ENCODE data around the gene FGB.

DNA sequence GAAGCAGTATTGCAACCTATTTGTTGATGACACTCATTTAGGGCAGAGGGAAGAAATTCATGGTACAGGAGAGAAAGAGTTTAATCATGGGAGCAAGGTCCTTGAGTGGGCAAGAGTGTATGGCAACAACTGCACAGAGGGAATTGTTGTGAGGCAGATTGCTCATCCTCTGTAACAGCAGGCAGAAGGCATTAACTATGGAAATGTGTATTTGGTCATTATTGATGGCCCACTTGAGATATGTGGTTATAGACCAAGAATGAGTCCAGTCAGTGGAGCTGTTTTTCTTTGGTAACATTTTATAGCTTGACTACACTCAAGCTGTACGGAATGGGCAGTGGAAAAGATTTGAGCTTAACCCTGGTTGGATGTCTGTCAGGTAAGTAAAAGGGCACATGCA lies 28.5 kb upstream of the FGB start:
- TF ChIP-seq, protein P1, sequence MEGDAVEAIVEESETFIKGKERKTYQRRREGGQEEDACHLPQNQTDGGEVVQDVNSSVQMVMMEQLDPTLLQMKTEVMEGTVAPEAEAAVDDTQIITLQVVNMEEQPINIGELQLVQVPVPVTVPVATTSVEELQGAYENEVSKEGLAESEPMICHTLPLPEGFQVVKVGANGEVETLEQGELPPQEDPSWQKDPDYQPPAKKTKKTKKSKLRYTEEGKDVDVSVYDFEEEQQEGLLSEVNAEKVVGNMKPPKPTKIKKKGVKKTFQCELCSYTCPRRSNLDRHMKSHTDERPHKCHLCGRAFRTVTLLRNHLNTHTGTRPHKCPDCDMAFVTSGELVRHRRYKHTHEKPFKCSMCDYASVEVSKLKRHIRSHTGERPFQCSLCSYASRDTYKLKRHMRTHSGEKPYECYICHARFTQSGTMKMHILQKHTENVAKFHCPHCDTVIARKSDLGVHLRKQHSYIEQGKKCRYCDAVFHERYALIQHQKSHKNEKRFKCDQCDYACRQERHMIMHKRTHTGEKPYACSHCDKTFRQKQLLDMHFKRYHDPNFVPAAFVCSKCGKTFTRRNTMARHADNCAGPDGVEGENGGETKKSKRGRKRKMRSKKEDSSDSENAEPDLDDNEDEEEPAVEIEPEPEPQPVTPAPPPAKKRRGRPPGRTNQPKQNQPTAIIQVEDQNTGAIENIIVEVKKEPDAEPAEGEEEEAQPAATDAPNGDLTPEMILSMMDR (IDR thresholded peaks at IDR 0.05): no peak
- no peak for TF ChIP-seq ZFX (IDR thresholded peaks at IDR 0.05; ENCODE audit: borderline replicate concordance)
